HG02763 (cell line): ENCODE measurements around the gene RAB17.
"Not testable (repeated sequence)": the region's sequence is repeated elsewhere in the genome, so short reads cannot be mapped to it uniquely, and the experiment has no call there.

ENCODE experiments used
- ATAC-seq: cut with Tn5 transposase; IDR thresholded peaks from one replicate; pipeline ENCODE4 v1.9.1; 2021; ENCODE audit warnings: mild to moderate bottlenecking, moderate library complexity; ENCODE audit not compliant: unreplicated experiment

Gene RAB17

DNA sequence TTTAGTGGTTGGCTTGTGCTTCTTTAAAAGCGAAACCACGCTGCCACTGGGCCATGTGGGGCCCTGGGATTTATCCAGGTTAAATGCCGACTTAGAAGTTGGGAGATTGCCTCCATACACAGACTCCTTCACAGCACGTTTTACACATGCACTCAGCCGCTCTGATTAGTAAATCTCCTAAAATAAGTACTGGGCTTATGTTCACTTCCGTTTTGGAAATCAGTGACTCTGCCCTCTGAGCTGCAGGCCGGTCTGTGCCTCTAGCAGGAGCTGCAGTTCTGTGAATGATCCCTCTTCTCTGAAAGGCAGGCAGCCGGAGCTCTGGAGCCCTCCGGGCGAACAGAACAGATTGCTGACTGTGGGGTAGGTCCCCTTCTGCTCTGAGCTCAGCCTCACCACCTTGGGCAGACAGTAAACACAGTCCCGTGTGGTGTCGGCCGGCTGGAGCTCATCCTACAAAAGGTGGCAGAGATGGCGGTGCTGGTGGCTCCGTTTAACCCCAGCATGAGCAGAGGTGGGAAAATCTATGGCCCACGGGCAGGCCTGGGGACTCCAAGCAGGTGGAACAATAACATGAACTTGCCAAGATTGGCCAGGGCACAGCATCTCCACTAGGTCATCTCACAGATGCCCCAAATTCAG lies 9.8 kb upstream of the RAB17 start:
- no peak for ATAC-seq

DNA sequence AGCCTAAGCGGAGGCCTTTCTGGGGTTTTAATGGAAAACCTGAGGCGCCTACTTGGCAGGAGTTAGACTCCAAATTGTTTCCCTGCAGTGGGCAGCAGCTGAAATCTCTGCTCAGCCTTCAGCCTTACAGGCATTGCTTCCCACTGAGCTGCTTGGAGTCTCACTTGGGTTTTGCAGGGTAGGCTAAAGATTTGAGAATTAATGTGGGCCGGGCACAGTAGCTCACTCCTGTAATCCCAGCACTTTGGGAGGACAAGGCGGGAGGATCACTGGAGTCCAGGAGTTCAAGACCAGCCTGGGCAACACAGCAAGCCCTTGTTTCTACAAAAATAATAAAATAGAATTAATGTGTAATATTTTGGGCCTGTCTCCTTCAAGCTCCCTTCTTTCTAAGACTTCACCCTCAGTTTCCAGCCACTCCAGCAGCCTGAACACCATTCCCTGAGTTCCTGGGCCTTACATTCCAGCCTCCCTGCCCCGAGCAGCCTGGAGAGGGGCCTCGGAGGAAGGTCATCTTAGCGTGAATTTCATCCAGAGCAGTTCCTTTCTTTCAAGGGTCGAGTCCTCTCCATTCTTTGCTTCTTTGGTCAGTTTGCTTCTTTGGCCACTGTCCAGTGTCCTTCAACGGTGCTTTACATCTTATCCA lies 9.1 kb upstream of the RAB17 start:
- no peak for ATAC-seq

- ATAC-seq: no peak
Measured at GRCh38 chr2:237598468-237599208, 8.1 kb upstream of the RAB17 start.

- ATAC-seq: no peak
Measured at GRCh38 chr2:237597196-237598145, 6.9 kb upstream of the RAB17 start.

GRCh38 chr2:237596520-237597195 lies 6.1 kb upstream of the RAB17 start:
- no peak for ATAC-seq

DNA sequence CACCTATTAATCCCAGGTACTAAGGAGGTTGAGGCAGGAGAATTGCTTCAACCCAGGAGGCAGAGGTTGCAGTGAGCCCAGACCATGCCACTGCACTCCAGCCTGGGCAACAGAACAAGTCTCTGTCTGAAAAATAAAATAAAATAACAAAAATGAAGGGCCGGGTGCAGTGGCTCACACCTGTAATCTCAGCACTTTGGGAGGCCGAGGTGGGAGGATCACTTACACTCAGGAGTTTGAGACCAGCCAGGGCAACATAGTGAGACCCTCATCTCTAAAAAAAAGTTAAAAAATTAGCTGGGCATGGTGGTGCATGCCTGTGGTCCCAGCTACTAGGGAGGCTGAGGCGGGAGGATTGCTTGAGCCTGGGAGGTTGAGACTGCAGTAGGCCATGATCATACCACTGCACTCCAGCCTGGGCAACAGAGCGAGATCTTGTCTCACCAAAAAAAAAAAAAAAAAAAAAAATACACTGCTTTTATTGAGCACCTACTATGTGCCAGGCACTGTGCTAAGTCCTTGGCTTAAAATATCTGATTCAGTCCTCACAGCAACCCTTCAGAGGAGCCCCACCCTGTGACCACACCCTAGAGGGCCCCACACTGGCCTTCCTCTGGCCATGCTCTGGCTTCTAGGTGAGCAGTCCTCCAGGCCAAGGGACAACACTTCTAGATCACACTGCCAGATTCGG lies 5.4 kb upstream of the RAB17 start:
- ATAC-seq: not testable (repeated sequence)

GRCh38 chr2:237594514-237594871 lies 4.0 kb upstream of the RAB17 start:
- no peak for ATAC-seq

GRCh38 chr2:237593596-237594320 lies 3.2 kb upstream of the RAB17 start:
- ATAC-seq: no peak

GRCh38 chr2:237593036-237593435 lies 2.5 kb upstream of the RAB17 start:
- no peak for ATAC-seq

- ATAC-seq: no peak
Measured at GRCh38 chr2:237592425-237592980, 2.0 kb upstream of the RAB17 start.

DNA sequence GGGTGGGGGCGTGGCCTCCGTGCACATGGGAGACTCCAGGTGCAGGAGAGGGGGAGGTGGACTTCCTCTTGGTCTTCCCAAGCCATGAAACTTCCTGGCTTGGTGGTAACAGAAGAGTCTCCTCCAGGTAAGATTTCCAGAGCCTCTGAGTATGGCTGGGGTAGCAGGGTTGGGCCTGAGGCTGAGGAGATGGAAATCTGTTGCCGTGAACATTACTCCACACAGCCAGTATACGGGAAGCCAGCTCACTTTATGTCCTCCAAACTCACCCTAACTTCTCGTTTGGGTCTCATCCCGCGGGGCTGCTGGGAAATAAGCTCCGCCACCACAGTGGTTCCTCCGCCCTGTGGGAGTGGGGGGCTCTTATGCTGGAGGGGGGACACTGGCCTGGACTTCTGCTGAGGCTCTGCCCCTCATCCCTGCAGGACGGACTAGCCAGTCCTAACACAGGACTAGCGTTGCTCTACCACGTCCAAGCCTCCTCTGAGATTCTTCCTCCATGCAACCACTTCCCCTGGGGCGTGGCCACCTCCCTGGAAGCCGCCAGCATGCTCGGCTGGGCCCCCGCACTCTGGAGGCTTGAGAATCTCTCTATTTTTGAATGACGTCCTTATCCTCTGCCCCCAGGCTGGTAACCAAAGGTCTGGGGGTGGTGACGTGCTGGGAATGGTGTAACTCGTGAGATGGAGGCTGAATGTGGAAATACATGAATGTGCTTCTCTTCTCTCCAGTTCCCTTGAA lies 777 bp upstream of the RAB17 start:
- no peak for ATAC-seq

- no peak for ATAC-seq
Measured at GRCh38 chr2:237588044-237588696, 2.4 kb downstream of the RAB17 start.

DNA sequence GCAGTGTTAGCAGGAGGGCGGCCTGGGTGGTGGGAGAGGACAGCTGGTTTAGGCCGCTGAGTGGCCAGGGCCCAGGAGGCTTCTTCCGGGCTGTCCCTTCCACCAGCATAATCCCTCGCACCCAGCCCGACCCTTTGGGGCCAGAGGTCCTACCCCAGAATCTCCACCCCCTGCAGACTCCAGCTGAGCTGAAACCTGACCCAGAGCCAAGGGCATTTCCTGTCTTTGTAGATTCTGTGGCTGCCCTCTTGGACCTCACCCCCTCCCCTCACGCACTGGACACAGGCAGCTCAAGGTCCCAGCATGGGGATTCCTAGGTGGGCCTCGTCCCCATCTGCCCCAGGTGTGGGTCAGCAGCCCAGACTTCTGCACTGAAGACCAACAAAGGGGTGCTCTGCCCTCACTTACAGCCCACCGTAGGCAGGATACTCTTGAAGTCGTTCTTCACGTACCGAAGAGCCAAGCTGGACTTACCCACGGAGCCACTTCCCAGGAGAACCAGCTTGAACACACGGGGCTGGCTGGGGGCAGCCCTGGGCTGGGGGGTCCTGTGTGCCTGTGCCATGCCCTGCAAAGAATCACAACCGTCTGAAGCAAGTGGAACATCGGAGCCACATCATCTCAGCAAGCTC lies 4.8 kb downstream of the RAB17 start:
- ATAC-seq: no peak

GRCh38 chr2:237583385-237584295 lies 6.9 kb downstream of the RAB17 start:
- no peak for ATAC-seq

DNA sequence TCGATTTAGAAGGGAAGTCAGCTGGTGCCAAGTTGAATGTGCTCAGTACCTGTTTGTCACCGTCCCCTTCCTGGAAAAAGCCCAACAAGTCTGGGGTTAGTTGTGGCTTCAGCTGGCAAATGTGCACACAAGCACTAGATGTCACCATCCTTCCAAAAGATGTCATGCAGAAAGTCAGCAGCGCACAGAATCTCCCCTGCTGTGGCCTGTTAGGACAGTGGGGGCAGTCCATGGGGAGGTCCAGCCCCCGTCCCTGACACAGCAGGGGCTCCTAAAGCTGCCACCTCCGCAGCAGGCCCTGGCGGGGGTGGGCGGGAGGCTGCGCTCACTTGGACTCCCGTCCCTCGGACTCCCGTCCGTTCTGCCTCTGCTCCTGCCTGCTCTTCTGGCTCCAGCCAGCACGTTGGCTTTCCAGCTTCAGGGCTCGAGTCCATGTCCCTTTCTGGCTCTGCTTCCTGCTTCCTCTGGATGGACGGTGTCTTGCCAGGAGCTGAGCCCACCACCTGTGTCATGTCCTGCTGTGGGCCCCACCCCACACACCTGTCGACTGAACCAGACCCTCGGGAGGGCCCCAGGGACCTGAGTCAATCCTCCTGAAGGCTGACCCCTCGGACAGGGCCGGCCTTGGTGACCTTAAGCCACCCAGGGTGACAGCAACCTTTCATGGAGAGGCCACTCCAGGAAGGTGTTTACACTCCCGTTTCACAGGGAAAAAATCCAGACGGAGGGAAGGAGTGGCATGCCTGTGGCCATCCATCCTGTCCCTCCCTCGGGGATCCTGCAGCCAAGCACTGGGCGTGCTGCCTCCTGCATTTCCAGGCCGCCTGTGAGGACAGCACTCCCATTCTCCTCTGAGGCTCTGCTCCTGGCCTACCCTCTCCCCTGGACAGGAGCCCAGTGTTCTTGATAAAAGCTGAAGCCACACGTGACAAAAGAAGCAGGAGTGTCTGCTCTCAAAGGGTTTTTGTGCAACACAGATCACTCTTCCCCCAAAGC lies 8.5 kb downstream of the RAB17 start:
- ATAC-seq: no peak
